ENCODE data around the gene EEF1B2.

DNA sequence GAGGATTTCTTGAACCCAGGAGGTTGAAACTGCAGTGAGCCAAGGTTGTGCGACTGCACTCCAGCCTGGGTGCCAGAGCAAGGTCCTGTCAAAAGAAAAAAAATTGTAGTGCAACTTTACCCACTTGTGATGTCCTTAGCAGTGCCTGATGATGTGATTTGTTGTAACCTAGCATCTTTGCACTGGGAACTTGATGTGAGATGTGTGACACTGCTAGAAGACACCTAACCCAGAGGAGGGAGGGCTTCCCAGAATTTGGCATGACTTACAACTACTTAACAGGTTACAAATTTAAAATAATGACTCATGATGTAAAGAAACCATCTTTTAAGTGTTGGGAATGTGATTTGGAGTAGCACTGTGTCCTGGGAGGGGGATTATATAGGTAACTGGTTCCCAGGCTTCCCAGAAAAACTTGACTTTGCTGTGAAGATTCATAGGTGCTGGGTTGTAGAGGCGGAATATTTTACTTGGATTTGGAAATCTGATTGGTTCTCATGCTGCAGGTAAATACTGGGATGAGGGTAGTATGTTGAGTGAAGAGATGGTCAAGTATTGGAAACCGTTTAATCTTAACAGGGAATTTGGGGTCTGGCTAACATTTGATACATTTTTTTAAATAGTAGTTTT lies 3.7 kb downstream of the EEF1B2 start:
- TF ChIP-seq CTCF (optimal IDR thresholded peaks at IDR 0.05 in 1 of 3, IDR thresholded peaks at IDR 0.05 in 1 of 3, conservative IDR thresholded peaks at IDR 0.05 in 1 of 3; ENCODE audit: extremely low read depth in 1 of 3, insufficient read depth in 2 of 3, low read length in 3 of 3), result no peak
- TF ChIP-seq EZH2 (IDR thresholded peaks at IDR 0.05; ENCODE audit: low read length), result no peak
